NCI-H187 treated with DMSO at 0.1 percent for 48 hours (cell line): ENCODE data around the gene CCL17.
"Not testable (repeated sequence)": the region's sequence is repeated elsewhere in the genome, so short reads cannot be mapped to it uniquely, and the experiment has no call there.

Source experiments
- DNase-seq: peaks from one replicate; lab custom pipeline; 2025; lab: John Stamatoyannopoulos, UW

CCL17 gene

GRCh38 chr16:57432989-57433388, 28.4 kb downstream of the CCL17 start:
- no peak for DNase-seq

- DNase-seq = no peak
Observed at GRCh38 chr16:57434003-57434402, 29.4 kb downstream of the CCL17 start.

GRCh38 chr16:57435838-57436237, 31.3 kb downstream of the CCL17 start:
- no peak for DNase-seq

- DNase-seq = not testable (repeated sequence)
Observed at GRCh38 chr16:57439947-57440346, 35.4 kb downstream of the CCL17 start.

GRCh38 chr16:57440551-57440950, 36.0 kb downstream of the CCL17 start:
- DNase-seq = not testable (repeated sequence)

- DNase-seq = no peak
Observed at GRCh38 chr16:57444711-57445110, 40.1 kb downstream of the CCL17 start.

GRCh38 chr16:57445510-57445909, 40.9 kb downstream of the CCL17 start:
- DNase-seq = no peak

GRCh38 chr16:57446531-57447185, 42.1 kb downstream of the CCL17 start:
- no peak for DNase-seq

GRCh38 chr16:57447186-57447962, 42.8 kb downstream of the CCL17 start, which contains the start of the genes CIAPIN1 and COQ9:
Gene CIAPIN1 (minus strand): TSS chr16:57447385. CDS start chr16:57440928, 6,457 bp downstream.
Gene COQ9 (plus strand): TSS chr16:57447479. CDS start chr16:57447506, 27 bp downstream.
- peak; percentile 15 for DNase-seq

GRCh38 chr16:57452021-57452420, 47.5 kb downstream of the CCL17 start:
- no peak for DNase-seq

GRCh38 chr16:57462209-57462977, 57.8 kb downstream of the CCL17 start, which contains the start of gene POLR2C:
Gene POLR2C (plus strand): TSS chr16:57462679. CDS start chr16:57462725, 46 bp downstream.
- DNase-seq = no peak

- DNase-seq = no peak
Observed at GRCh38 chr16:57462978-57463362, 58.4 kb downstream of the CCL17 start.

GRCh38 chr16:57464523-57464922, 60.0 kb downstream of the CCL17 start:
- no peak for DNase-seq
